ENCODE results near the gene ZSWIM3.

Gene ZSWIM3

DNA sequence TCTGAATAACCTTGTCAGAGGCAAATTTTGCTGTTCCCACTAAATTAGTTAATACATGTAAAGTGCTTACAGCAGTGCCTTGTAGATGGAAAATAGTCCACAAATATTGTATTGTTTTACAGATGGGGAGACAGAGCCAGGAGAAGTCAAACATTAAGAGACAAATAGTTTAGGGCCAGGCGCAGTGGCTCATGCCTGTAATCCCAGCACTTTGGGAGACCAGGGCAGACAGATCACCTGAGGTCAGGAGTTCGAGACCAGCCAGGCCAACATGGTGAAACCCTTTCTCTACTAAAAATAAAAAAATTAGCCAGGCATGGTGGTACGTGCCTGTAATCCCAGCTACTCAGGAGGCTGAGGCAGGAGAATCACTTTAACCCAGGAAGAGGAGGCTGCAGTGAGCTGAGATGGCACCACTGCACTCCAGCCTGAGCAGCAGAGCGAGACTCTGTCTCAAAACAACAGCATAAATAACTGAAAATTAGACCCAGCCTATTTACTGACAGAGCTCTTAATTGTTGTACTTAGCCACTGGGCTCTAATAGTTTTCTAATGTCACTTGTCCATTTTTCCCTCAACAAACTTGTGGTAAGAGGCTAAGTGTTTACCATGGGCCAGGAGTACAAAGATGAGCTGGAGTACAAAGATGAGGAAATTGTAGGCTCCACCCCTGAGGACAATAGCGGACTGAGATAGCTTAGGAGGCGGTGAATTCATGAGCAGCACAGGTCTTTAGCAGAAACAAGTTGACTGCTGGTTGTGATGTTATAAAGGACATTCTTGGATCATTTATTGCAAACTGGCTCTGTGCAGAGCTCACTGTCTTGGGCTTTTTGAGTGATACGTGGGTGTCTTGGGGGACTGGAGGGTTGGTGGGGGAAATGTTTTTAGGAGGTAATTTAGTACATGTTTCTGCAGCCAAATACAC lies 6.4 kb downstream of the ZSWIM3 start:
- no peak overlapping the region for H3K4me2 ChIP-seq (ENCODE audit: insufficient read depth, low read length, poor library complexity, severe bottlenecking)
- no peaks in the 10 kb centered on the region for H3K79me1 ChIP-seq (ENCODE audit: low read depth, low read length)
- H4K8ac ChIP-seq (ENCODE audit: low read depth, low read length): no peak overlapping the region
- H3K9ac ChIP-seq (ENCODE audit: low read depth, low read length, poor library complexity): no peak overlapping the region
- H2BK15ac ChIP-seq (ENCODE audit: low read length): no peak overlapping the region
- no peak overlapping the region for H3K4me3 ChIP-seq (ENCODE audit: low read length in 2 of 2)
- no peak overlapping the region for H2AFZ ChIP-seq (ENCODE audit: low read length)
- no peak overlapping the region for H3K23ac ChIP-seq (ENCODE audit: low read depth, low read length, poor library complexity)
- H2BK5ac ChIP-seq (ENCODE audit: low read length): no peak overlapping the region
- no CpG with 5 or more reads among the region's 7 CpGs for whole genome bisulfite sequencing, 2 donors (ENCODE audit: extremely low coverage in 2 of 2, insufficient read length in 2 of 2, insufficient replicate concordance in 1 of 2)
- no peak overlapping the region for H2BK12ac ChIP-seq (ENCODE audit: low read length)
- no peak overlapping the region for H3K4ac ChIP-seq (ENCODE audit: low read length)
- no peak overlapping the region for H2AK5ac ChIP-seq (ENCODE audit: low read depth, low read length)
- no peaks in the 10 kb centered on the region for H3K9me3 ChIP-seq (replicated peaks in 1 of 2; ENCODE audit: control insufficient read depth in 2 of 2, insufficient read depth in 1 of 2, low read depth in 1 of 2, low read length in 2 of 2)
- no peaks in the 10 kb centered on the region for H3K27me3 ChIP-seq (ENCODE audit: control insufficient read depth in 3 of 3, insufficient read depth in 3 of 3, low read depth in 1 of 3, low read length in 3 of 3)
- H3K14ac ChIP-seq (ENCODE audit: low read length): no peak overlapping the region
- no peak overlapping the region for H3K27ac ChIP-seq (replicated peaks; ENCODE audit: low read length)
- no peak overlapping the region for H4K91ac ChIP-seq (ENCODE audit: low read depth, low read length, poor library complexity)
- no peak overlapping the region for H2BK120ac ChIP-seq (ENCODE audit: low read depth, low read length)
- no peaks in the 10 kb centered on the region for H3K36me3 ChIP-seq (replicated peaks in 1 of 2; ENCODE audit: control insufficient read depth in 2 of 2, insufficient read depth in 2 of 2, low read length in 2 of 2)
- H3K4me1 ChIP-seq (ENCODE audit: control insufficient read depth in 2 of 2, insufficient read depth in 1 of 2, low read depth in 1 of 2, low read length in 2 of 2): no peaks in the 10 kb centered on the region
- no peak for DNase-seq (ENCODE audit: low spot score)
- H3K18ac ChIP-seq (ENCODE audit: low read length): no peak overlapping the region

DNA sequence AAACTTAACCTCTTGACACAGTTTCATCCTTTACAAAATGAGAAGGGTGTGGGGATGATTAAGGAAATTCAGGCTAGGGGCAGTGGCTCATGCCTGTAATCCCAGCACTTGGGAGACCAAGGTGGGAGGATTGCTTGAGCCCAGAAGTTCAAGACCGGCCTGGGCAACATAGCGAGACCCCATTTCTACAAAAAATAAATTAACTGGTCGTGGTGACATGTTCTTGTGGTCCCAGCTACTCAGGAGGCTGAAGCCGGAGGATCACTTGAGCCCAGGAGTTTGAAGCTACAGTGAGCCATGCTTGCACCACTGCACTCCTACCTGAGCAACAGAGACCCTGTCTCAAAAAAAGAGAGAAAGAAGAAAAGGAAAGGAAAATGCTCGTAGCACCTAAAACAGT lies 9.0 kb downstream of the ZSWIM3 start:
- Histone ChIP-seq H3K4me1 (ENCODE audit: control insufficient read depth in 2 of 2, insufficient read depth in 1 of 2, low read depth in 1 of 2, low read length in 2 of 2) (no peaks in the 10 kb centered on the region), H2BK5ac (ENCODE audit: low read length) (no peak overlapping the region), H3K4me3 (ENCODE audit: low read length in 2 of 2) (no peak overlapping the region), H3K9me3 (replicated peaks in 1 of 2; ENCODE audit: control insufficient read depth in 2 of 2, insufficient read depth in 1 of 2, low read depth in 1 of 2, low read length in 2 of 2) (no peaks in the 10 kb centered on the region), H3K23ac (ENCODE audit: low read depth, low read length, poor library complexity) (no peak overlapping the region), H2BK12ac (ENCODE audit: low read length) (no peak overlapping the region), H2AFZ (ENCODE audit: low read length) (no peak overlapping the region), H3K27me3 (ENCODE audit: control insufficient read depth in 3 of 3, insufficient read depth in 3 of 3, low read depth in 1 of 3, low read length in 3 of 3) (no peaks in the 10 kb centered on the region), H2BK120ac (ENCODE audit: low read depth, low read length) (no peak overlapping the region), H3K79me1 (ENCODE audit: low read depth, low read length) (no peaks in the 10 kb centered on the region), H3K4me2 (ENCODE audit: insufficient read depth, low read length, poor library complexity, severe bottlenecking) (no peak overlapping the region), H3K27ac (replicated peaks; ENCODE audit: low read length) (no peak overlapping the region), H4K91ac (ENCODE audit: low read depth, low read length, poor library complexity) (no peak overlapping the region), H3K9ac (ENCODE audit: low read depth, low read length, poor library complexity) (no peak overlapping the region), H4K8ac (ENCODE audit: low read depth, low read length) (no peak overlapping the region), H3K36me3 (replicated peaks in 1 of 2; ENCODE audit: control insufficient read depth in 2 of 2, insufficient read depth in 2 of 2, low read length in 2 of 2) (no peaks in the 10 kb centered on the region), H3K14ac (ENCODE audit: low read length) (no peak overlapping the region), H2AK5ac (ENCODE audit: low read depth, low read length) (no peak overlapping the region), H2BK15ac (ENCODE audit: low read length) (no peak overlapping the region), H3K4ac (ENCODE audit: low read length) (no peak overlapping the region), H3K18ac (ENCODE audit: low read length) (no peak overlapping the region)
- no CpG with 5 or more reads among the region's 5 CpGs for WGBS, 2 donors (ENCODE audit: extremely low coverage in 2 of 2, insufficient read length in 2 of 2, insufficient replicate concordance in 1 of 2)
- DNase-seq (ENCODE audit: low spot score): no peak

DNA sequence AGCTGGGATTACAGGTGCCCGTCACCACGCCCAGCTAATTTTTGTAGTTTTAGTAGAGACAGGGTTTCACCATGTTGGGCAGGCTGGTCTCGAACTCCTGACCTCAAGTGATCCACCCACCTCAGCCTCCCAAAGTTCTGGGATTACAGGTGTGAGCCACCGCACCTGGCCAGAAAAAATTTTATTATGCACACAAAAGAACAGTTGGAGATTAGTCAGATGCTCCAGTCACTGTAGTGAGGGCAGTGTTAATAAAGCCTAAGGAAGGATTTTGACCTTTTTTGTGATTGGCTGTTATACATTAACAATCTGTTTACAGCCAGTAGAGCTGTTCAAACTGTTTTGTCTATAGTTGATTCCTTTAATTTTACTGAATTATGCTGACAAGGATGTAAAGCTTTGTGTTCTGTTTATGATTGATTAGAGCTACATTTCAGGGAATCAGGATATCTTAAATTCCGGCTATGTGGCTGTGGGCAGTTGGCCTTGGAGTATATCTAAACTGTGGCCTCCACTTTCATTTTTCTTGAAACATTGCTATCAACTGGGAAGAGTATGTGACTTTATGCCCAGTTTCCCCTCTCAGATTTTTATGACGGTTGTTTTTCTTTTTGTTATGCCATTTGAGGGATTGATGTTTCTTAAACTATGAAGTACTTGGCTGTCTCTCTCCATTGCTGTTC lies 9.9 kb downstream of the ZSWIM3 start:
- Histone ChIP-seq H2BK15ac (ENCODE audit: low read length) (no peak overlapping the region), H3K23ac (ENCODE audit: low read depth, low read length, poor library complexity) (no peak overlapping the region), H2BK12ac (ENCODE audit: low read length) (no peak overlapping the region), H3K14ac (ENCODE audit: low read length) (no peak overlapping the region), H3K27ac (replicated peaks; ENCODE audit: low read length) (no peak overlapping the region), H3K79me1 (ENCODE audit: low read depth, low read length) (no peaks in the 10 kb centered on the region), H3K9ac (ENCODE audit: low read depth, low read length, poor library complexity) (no peak overlapping the region), H4K91ac (ENCODE audit: low read depth, low read length, poor library complexity) (no peak overlapping the region), H3K4me2 (ENCODE audit: insufficient read depth, low read length, poor library complexity, severe bottlenecking) (no peak overlapping the region), H3K4ac (ENCODE audit: low read length) (no peak overlapping the region), H2BK5ac (ENCODE audit: low read length) (no peak overlapping the region), H3K27me3 (ENCODE audit: control insufficient read depth in 3 of 3, insufficient read depth in 3 of 3, low read depth in 1 of 3, low read length in 3 of 3) (no peaks in the 10 kb centered on the region), H2AFZ (ENCODE audit: low read length) (no peak overlapping the region), H3K4me3 (ENCODE audit: low read length in 2 of 2) (no peak overlapping the region), H3K36me3 (replicated peaks in 1 of 2; ENCODE audit: control insufficient read depth in 2 of 2, insufficient read depth in 2 of 2, low read length in 2 of 2) (no peaks in the 10 kb centered on the region), H2AK5ac (ENCODE audit: low read depth, low read length) (no peak overlapping the region), H3K4me1 (ENCODE audit: control insufficient read depth in 2 of 2, insufficient read depth in 1 of 2, low read depth in 1 of 2, low read length in 2 of 2) (no peaks in the 10 kb centered on the region), H4K8ac (ENCODE audit: low read depth, low read length) (no peak overlapping the region), H2BK120ac (ENCODE audit: low read depth, low read length) (no peak overlapping the region), H3K9me3 (replicated peaks in 1 of 2; ENCODE audit: control insufficient read depth in 2 of 2, insufficient read depth in 1 of 2, low read depth in 1 of 2, low read length in 2 of 2) (no peaks in the 10 kb centered on the region), H3K18ac (ENCODE audit: low read length) (no peak overlapping the region)
- WGBS, 2 donors (ENCODE audit: extremely low coverage in 2 of 2, insufficient read length in 2 of 2, insufficient replicate concordance in 1 of 2): no CpG with 5 or more reads among the region's 6 CpGs
- no peak for DNase-seq (ENCODE audit: low spot score)

DNA sequence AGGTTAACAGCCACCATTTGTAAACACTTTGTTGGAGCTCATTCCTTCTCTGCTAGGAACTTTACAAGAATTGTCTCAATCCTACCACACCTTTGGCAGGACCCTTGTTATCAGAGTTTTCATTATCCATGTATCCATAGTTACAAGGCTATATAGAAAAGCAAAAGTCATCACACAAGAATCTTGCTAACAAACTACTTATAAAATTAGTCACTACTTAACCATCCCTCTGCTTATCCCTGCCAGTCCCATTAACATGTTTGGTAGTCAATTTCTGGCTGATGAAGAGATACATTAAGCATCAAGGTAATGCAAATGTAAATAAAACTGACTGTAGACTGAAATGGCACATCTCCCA lies 10.4 kb downstream of the ZSWIM3 start:
- Histone ChIP-seq H3K27ac (replicated peaks; ENCODE audit: low read length) (no peak overlapping the region), H3K9me3 (replicated peaks in 1 of 2; ENCODE audit: control insufficient read depth in 2 of 2, insufficient read depth in 1 of 2, low read depth in 1 of 2, low read length in 2 of 2) (no peaks in the 10 kb centered on the region), H3K23ac (ENCODE audit: low read depth, low read length, poor library complexity) (no peak overlapping the region), H3K4me1 (ENCODE audit: control insufficient read depth in 2 of 2, insufficient read depth in 1 of 2, low read depth in 1 of 2, low read length in 2 of 2) (no peaks in the 10 kb centered on the region), H3K27me3 (ENCODE audit: control insufficient read depth in 3 of 3, insufficient read depth in 3 of 3, low read depth in 1 of 3, low read length in 3 of 3) (no peaks in the 10 kb centered on the region), H2BK15ac (ENCODE audit: low read length) (no peak overlapping the region), H3K18ac (ENCODE audit: low read length) (no peak overlapping the region), H2AK5ac (ENCODE audit: low read depth, low read length) (no peak overlapping the region), H3K4ac (ENCODE audit: low read length) (no peak overlapping the region), H3K4me3 (ENCODE audit: low read length in 2 of 2) (no peak overlapping the region), H2BK5ac (ENCODE audit: low read length) (no peak overlapping the region), H3K79me1 (ENCODE audit: low read depth, low read length) (no peaks in the 10 kb centered on the region), H2BK12ac (ENCODE audit: low read length) (no peak overlapping the region), H3K9ac (ENCODE audit: low read depth, low read length, poor library complexity) (no peak overlapping the region), H4K91ac (ENCODE audit: low read depth, low read length, poor library complexity) (no peak overlapping the region), H3K14ac (ENCODE audit: low read length) (no peak overlapping the region), H2BK120ac (ENCODE audit: low read depth, low read length) (no peak overlapping the region), H3K36me3 (replicated peaks in 1 of 2; ENCODE audit: control insufficient read depth in 2 of 2, insufficient read depth in 2 of 2, low read length in 2 of 2) (no peaks in the 10 kb centered on the region), H3K4me2 (ENCODE audit: insufficient read depth, low read length, poor library complexity, severe bottlenecking) (no peak overlapping the region), H2AFZ (ENCODE audit: low read length) (no peak overlapping the region), H4K8ac (ENCODE audit: low read depth, low read length) (no peak overlapping the region)
- no peak for DNase-seq (ENCODE audit: low spot score)

Data from neuronal stem cell (in vitro differentiated cells).